Activated B cell treated with CpG ODN at 0.5 μM for 24 hours (primary cell): ENCODE measurements around the gene PLTP. TPM values are rescaled to one million over a fixed set of nuclear protein-coding genes. Genes with fewer than 3 reads are reported as not detected.

Experiments
- ATAC-seq: fragments of 200-7000 bp; cut with Tn5 transposase; one replicate; pipeline ENCODE4 v1.10.0; 2021; ENCODE audit warnings: low read depth, mild to moderate bottlenecking, moderate library complexity
- CTCF ChIA-PET: fragments of 350-600 bp; sonication (Branson Sonifier 250); formaldehyde crosslinking; loops from one replicate; lab custom pipeline; 2021; ENCODE audit warnings: antibody characterized with exemption; lab: Charles Lee
- POLR2A ChIA-PET: fragments of 350-600 bp; sonication (Branson Sonifier 250); formaldehyde crosslinking; loops from one replicate; lab custom pipeline; 2021; ENCODE audit warnings: antibody characterized with exemption; lab: Charles Lee
- DNase-seq: peaks from one replicate; pipeline ENCODE4 v3.0.0; 2022
- H3K27ac Mint-ChIP-seq: one replicate; pipeline ENCODE4 v1.8.0; 2020; ENCODE audit warnings: mixed read lengths
- H3K27me3 Mint-ChIP-seq: one replicate; pipeline ENCODE4 v1.8.0; 2021; ENCODE audit warnings: mixed read lengths
- H3K36me3 Mint-ChIP-seq: one replicate; pipeline ENCODE4 v1.8.0; 2021; ENCODE audit warnings: low read depth, mixed read lengths
- H3K4me1 Mint-ChIP-seq: one replicate; pipeline ENCODE4 v1.8.0; 2021; ENCODE audit warnings: mixed read lengths
- H3K4me3 Mint-ChIP-seq: one replicate; pipeline ENCODE4 v1.8.0; 2020; ENCODE audit warnings: mild to moderate bottlenecking, mixed read lengths
- H3K9me3 Mint-ChIP-seq: one replicate; pipeline ENCODE4 v1.8.0; 2020; ENCODE audit warnings: mixed read lengths
- intact Hi-C: fragments of 100-400 bp; cut with micrococcal nuclease; formaldehyde crosslinking; loops from one replicate; pipeline ENCODE4 v1.15.1; 2024
- total RNA-seq: library from RNA; stranded (reverse); gene quantifications from 2 replicates; pipeline ENCODE4 v1.2.3, GENCODE V29; 2022
- TF ChIP-seq, protein P1 (sequence below): fragments of 200-600 bp; IDR thresholded peaks from one replicate; pipeline ENCODE4 v1.8.0; 2022; ENCODE audit warnings: antibody characterized with exemption, mild to moderate bottlenecking

Gene PLTP
- total RNA-seq, 1 donor from 2014 or later = 2.3 TPM

DNA sequence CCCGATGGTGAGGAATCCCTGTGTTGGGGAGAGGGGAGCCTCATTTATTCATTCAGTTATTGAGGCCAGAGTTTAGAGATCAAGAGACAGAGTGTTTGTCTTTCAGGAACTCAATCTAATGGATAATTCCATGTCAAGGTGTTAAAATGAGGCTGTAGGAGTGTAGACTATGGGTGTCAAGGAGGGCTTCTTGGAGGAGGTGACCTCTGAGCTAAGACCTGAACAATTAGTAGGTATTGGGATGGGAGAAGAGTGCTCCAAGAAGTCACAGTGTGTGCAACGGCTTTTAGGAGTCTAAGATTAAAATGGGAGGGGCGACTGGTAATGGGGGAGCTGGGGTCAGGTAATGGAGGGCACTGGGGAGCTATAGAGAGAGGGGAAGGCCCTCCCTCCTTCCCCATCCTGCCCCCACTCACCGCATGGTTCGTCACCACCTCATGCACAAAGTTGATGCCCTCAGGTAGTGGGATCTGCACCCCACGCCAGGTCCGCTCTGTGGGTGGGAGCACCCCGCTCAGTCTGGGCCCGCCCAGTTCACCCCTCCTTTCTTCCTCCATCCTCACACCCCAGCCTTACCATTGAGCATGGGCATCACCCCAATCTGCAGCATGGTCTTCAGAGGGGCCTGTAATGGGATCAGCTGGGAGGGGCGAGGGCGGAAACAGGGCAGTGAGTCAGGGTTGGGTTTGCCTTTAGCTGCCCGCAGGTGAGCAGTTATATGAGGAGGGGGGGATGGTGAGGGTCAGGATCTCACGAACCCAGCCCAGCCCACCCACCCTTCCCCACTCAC is 12.7 kb downstream of the PLTP start:
- H3K36me3 Mint-ChIP-seq = peaks cover 32% of the 10 kb centered on the region
- CTCF ChIA-PET = no interaction called here
- DNase-seq = no peak
- no peak for ATAC-seq
- peaks cover 12% of the 10 kb centered on the region for H3K4me1 Mint-ChIP-seq
- no peak overlapping the region for H3K4me3 Mint-ChIP-seq
- no peaks in the 10 kb centered on the region for H3K27me3 Mint-ChIP-seq
- intact Hi-C loops = no loop called here
- H3K27ac Mint-ChIP-seq = no peak overlapping the region
- H3K9me3 Mint-ChIP-seq = no peaks in the 10 kb centered on the region
- TF ChIP-seq, protein P1, sequence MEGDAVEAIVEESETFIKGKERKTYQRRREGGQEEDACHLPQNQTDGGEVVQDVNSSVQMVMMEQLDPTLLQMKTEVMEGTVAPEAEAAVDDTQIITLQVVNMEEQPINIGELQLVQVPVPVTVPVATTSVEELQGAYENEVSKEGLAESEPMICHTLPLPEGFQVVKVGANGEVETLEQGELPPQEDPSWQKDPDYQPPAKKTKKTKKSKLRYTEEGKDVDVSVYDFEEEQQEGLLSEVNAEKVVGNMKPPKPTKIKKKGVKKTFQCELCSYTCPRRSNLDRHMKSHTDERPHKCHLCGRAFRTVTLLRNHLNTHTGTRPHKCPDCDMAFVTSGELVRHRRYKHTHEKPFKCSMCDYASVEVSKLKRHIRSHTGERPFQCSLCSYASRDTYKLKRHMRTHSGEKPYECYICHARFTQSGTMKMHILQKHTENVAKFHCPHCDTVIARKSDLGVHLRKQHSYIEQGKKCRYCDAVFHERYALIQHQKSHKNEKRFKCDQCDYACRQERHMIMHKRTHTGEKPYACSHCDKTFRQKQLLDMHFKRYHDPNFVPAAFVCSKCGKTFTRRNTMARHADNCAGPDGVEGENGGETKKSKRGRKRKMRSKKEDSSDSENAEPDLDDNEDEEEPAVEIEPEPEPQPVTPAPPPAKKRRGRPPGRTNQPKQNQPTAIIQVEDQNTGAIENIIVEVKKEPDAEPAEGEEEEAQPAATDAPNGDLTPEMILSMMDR = no peak
- POLR2A ChIA-PET = no interaction called here

DNA sequence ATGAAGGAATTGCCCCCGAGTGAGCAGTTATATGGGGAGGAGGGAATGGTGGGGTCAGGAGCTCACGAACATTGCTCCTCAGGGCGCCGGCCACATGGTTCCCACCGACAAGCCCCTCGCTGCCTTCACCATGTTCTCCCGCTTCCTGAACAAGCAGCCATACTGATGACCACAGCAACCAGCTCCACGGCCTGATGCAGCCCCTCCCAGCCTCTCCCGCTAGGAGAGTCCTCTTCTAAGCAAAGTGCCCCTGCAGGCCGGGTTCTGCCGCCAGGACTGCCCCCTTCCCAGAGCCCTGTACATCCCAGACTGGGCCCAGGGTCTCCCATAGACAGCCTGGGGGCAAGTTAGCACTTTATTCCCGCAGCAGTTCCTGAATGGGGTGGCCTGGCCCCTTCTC is 13.7 kb downstream of the PLTP start:
- no peaks in the 10 kb centered on the region for H3K27me3 Mint-ChIP-seq
- ATAC-seq = no peak
- peaks cover 37% of the 10 kb centered on the region for H3K36me3 Mint-ChIP-seq
- peaks cover 15% of the 10 kb centered on the region for H3K4me1 Mint-ChIP-seq
- no peaks in the 10 kb centered on the region for H3K9me3 Mint-ChIP-seq
- no peak for DNase-seq
- CTCF ChIA-PET = no interaction called here
- H3K27ac Mint-ChIP-seq = no peak overlapping the region
- TF ChIP-seq, protein P1 = no peak
- intact Hi-C loops = no loop called here
- no peak overlapping the region for H3K4me3 Mint-ChIP-seq
- POLR2A ChIA-PET = no interaction called here

DNA sequence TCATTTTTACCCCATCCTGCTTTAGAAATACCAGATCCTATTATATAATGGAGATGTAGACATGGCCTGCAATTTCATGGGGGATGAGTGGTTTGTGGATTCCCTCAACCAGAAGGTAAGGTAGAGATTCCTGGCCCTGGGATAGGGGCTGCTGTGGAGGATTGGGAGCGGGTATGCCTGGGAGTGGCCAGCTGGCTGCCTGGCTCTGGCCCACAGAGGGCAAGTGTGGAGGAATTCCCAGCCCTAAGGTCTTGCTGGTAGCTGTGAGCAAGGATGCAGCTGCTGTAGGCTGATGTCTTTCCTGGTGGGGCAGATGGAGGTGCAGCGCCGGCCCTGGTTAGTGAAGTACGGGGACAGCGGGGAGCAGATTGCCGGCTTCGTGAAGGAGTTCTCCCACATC is 14.3 kb downstream of the PLTP start:
- Mint-ChIP-seq H3K36me3 (peaks cover 40% of the 10 kb centered on the region), H3K27ac (no peak overlapping the region), H3K4me3 (no peak overlapping the region), H3K9me3 (no peaks in the 10 kb centered on the region), H3K4me1 (peaks cover 17% of the 10 kb centered on the region), H3K27me3 (no peaks in the 10 kb centered on the region)
- intact Hi-C loops = no loop called here
- ChIA-PET POLR2A (no interaction called here), CTCF (no interaction called here)
- no peak for DNase-seq
- no peak for ATAC-seq
- TF ChIP-seq, protein P1 = no peak

DNA sequence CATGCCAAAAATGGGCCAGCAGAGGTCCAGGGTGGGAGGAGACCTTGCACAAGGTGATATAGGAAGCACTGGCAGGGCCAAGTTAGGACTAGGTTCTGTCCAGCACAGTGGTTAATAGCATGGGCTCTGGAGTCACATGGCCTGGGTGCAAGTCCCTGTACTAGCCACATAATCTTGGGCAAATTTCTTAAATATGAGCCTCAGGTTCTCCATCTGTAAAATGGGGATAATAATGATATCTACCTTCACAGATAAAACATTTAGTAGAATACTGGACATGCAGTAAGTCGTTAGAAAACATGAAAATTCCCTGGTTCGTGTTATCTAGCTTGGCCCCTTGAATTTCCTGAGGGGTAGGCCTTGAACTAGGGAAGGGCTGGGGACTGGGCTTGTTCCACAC is 14.7 kb downstream of the PLTP start:
- no peak for ATAC-seq
- Mint-ChIP-seq H3K36me3 (peaks cover 40% of the 10 kb centered on the region), H3K4me1 (peaks cover 17% of the 10 kb centered on the region), H3K4me3 (no peak overlapping the region), H3K27me3 (no peaks in the 10 kb centered on the region), H3K9me3 (no peaks in the 10 kb centered on the region), H3K27ac (no peak overlapping the region)
- POLR2A ChIA-PET = interaction anchor here (0.7 kb wide), 1 partner anchor 14 kb away, joined by 4 read pairs; no protein-coding TSS in a partner anchor
- TF ChIP-seq, protein P1 = no peak
- intact Hi-C loops = no loop called here
- CTCF ChIA-PET = no interaction called here
- DNase-seq = no peak

DNA sequence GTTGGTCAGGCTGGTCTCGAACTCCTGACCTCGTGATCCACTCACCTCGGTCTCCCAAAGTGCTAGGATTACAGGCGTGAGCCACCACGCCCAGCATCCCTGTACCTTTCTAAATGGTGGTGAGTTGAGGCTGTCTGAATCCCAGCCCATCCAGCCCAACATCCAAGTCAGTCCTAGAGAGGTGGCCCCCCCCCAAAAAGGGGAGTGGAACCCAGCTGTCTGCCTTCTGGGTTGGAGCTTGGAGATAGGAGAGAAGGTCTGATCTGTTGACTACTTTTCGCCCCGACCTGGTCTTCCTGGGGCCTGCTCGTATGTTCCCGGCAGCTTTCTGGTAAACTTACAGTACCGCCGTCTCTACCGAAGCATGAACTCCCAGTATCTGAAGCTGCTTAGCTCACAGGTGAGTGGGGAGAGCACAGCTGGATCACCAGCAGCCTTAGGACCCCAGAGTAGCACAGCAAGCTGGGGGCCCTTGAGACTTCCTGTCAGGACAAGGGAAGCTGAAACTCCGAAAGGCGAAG is 15.3 kb downstream of the PLTP start:
- ATAC-seq = no peak
- Mint-ChIP-seq H3K36me3 (peaks cover 40% of the 10 kb centered on the region), H3K4me1 (peaks cover 17% of the 10 kb centered on the region), H3K4me3 (no peak overlapping the region), H3K27ac (no peak overlapping the region), H3K9me3 (no peaks in the 10 kb centered on the region), H3K27me3 (no peaks in the 10 kb centered on the region)
- DNase-seq = no peak
- ChIA-PET CTCF (no interaction called here), POLR2A (interaction anchor here (0.7 to 0.8 kb wide), 2 partner anchors 9 to 14 kb away, joined by 4 read pairs; no protein-coding TSS in a partner anchor)
- intact Hi-C loops = no loop called here
- TF ChIP-seq, protein P1 = no peak
